ENCODE measurements around the gene HIP1R. TPM values are rescaled to one million over a fixed set of nuclear protein-coding genes. Genes with fewer than 3 reads are reported as not detected.

HIP1R gene
- total and polyA plus RNA-seq, 10 of the 15 experiments (the other 5 are each of a cell fraction or from before 2014, with no cell fraction given): 0.18 to 27.7 (median 11.7) TPM

DNA sequence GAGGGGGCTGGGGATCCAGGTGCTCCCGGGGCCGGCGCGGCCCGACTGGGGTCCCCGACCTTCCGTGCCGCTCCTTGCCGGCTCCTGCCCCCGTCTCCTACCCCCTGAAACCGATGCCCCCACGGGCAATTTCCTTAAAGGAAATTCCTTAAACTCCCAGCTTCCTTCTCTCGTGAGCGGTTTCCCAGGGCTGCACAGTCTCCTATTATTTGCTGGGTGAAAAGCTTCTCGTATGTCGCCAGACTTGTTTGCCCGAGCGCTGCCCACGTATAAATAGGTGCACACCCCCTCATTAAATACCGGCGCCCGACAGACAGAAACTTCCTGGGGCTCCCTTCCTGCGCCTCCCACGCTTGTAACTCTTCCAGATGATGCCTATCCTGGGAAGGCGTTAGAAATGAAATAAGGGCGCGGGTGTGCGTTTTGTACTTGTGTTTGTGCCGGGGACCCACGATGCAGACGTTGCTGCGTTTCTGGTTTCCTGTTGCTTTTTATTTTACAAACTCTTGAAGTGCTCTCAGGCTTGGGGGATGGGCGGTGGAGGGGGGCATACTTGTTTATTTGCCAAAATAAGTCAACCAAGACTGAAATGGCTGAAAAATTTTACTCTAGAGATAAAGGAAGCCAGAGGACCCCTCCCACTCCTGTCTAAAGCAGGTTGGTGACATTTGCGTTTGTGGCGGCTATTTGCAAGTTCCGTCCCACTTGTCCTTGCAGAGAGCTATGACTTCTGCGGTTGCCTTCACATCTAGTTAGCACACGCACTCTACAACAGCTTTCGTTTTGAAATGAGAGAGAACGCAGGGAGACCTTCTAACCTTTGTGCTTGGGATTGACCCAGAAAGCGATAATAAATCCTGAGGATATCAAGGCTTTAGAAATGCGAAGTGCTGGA, 1.0 kb downstream of the HIP1R start (continued):
- TF ChIP-seq, protein P1, sequence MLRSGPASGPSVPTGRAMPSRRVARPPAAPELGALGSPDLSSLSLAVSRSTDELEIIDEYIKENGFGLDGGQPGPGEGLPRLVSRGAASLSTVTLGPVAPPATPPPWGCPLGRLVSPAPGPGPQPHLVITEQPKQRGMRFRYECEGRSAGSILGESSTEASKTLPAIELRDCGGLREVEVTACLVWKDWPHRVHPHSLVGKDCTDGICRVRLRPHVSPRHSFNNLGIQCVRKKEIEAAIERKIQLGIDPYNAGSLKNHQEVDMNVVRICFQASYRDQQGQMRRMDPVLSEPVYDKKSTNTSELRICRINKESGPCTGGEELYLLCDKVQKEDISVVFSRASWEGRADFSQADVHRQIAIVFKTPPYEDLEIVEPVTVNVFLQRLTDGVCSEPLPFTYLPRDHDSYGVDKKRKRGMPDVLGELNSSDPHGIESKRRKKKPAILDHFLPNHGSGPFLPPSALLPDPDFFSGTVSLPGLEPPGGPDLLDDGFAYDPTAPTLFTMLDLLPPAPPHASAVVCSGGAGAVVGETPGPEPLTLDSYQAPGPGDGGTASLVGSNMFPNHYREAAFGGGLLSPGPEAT (IDR thresholded peaks at IDR 0.05; ENCODE audit: low read depth): no peak
- TF ChIP-seq, protein P2, sequence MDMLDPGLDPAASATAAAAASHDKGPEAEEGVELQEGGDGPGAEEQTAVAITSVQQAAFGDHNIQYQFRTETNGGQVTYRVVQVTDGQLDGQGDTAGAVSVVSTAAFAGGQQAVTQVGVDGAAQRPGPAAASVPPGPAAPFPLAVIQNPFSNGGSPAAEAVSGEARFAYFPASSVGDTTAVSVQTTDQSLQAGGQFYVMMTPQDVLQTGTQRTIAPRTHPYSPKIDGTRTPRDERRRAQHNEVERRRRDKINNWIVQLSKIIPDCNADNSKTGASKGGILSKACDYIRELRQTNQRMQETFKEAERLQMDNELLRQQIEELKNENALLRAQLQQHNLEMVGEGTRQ (IDR thresholded peaks at IDR 0.05; ENCODE audit: borderline replicate concordance, low read depth, low read length): no peak
- TF ChIP-seq SMC3 (IDR thresholded peaks at IDR 0.05; ENCODE audit: borderline replicate concordance, low read length) (0 out of 2 replicates have a peak, but pooled peaks have one; percentile 10), MTA2 (IDR thresholded peaks at IDR 0.05; ENCODE audit: low read depth) (0 out of 2 replicates have a peak, but pooled peaks have one; percentile 9), HDAC2 (IDR thresholded peaks at IDR 0.05) (no peak), RELA (IDR thresholded peaks at IDR 0.05; ENCODE audit: borderline replicate concordance, partially characterized antibody) (no peak), ZBED1 (IDR thresholded peaks at IDR 0.05; ENCODE audit: borderline replicate concordance) (no peak), WRNIP1 (IDR thresholded peaks at IDR 0.05; ENCODE audit: borderline replicate concordance, low read depth, low read length) (no peak), TBL1XR1 (IDR thresholded peaks at IDR 0.05; ENCODE audit: low read depth, low read length) (no peak), TCF12 (IDR thresholded peaks at IDR 0.05; ENCODE audit: low read depth, low read length) (no peak), SREBF1 (IDR thresholded peaks at IDR 0.05; ENCODE audit: low read length) (no peak), EP300 (IDR thresholded peaks at IDR 0.05; ENCODE audit: borderline replicate concordance in 1 of 2, control insufficient read depth in 1 of 2, low read depth in 2 of 2, low read length in 2 of 2) (peak in 1 of 2 experiments; percentile 8; a peak in 1 of 4 replicates), EGR1 (IDR thresholded peaks at IDR 0.05; ENCODE audit: borderline replicate concordance in 1 of 2, low read depth in 2 of 2, low read length in 2 of 2) (no peak), STAT3 (IDR thresholded peaks at IDR 0.05; ENCODE audit: low read depth, low read length) (no peak), JUND (IDR thresholded peaks at IDR 0.05; ENCODE audit: low read depth, low read length) (no peak)
- TF ChIP-seq, protein P3, sequence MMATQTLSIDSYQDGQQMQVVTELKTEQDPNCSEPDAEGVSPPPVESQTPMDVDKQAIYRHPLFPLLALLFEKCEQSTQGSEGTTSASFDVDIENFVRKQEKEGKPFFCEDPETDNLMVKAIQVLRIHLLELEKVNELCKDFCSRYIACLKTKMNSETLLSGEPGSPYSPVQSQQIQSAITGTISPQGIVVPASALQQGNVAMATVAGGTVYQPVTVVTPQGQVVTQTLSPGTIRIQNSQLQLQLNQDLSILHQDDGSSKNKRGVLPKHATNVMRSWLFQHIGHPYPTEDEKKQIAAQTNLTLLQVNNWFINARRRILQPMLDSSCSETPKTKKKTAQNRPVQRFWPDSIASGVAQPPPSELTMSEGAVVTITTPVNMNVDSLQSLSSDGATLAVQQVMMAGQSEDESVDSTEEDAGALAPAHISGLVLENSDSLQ (IDR thresholded peaks at IDR 0.05): no peak
- TF ChIP-seq, protein P4, sequence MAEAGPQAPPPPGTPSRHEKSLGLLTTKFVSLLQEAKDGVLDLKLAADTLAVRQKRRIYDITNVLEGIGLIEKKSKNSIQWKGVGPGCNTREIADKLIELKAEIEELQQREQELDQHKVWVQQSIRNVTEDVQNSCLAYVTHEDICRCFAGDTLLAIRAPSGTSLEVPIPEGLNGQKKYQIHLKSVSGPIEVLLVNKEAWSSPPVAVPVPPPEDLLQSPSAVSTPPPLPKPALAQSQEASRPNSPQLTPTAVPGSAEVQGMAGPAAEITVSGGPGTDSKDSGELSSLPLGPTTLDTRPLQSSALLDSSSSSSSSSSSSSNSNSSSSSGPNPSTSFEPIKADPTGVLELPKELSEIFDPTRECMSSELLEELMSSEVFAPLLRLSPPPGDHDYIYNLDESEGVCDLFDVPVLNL (IDR thresholded peaks at IDR 0.05; ENCODE audit: low read depth, low read length): no peak
- TF ChIP-seq, protein P5, sequence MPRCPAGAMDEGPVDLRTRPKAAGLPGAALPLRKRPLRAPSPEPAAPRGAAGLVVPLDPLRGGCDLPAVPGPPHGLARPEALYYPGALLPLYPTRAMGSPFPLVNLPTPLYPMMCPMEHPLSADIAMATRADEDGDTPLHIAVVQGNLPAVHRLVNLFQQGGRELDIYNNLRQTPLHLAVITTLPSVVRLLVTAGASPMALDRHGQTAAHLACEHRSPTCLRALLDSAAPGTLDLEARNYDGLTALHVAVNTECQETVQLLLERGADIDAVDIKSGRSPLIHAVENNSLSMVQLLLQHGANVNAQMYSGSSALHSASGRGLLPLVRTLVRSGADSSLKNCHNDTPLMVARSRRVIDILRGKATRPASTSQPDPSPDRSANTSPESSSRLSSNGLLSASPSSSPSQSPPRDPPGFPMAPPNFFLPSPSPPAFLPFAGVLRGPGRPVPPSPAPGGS (IDR thresholded peaks at IDR 0.05; ENCODE audit: borderline replicate concordance, insufficient read depth, low read depth, low read length, poor library complexity, severe bottlenecking): no peak
- TF ChIP-seq, protein P6, sequence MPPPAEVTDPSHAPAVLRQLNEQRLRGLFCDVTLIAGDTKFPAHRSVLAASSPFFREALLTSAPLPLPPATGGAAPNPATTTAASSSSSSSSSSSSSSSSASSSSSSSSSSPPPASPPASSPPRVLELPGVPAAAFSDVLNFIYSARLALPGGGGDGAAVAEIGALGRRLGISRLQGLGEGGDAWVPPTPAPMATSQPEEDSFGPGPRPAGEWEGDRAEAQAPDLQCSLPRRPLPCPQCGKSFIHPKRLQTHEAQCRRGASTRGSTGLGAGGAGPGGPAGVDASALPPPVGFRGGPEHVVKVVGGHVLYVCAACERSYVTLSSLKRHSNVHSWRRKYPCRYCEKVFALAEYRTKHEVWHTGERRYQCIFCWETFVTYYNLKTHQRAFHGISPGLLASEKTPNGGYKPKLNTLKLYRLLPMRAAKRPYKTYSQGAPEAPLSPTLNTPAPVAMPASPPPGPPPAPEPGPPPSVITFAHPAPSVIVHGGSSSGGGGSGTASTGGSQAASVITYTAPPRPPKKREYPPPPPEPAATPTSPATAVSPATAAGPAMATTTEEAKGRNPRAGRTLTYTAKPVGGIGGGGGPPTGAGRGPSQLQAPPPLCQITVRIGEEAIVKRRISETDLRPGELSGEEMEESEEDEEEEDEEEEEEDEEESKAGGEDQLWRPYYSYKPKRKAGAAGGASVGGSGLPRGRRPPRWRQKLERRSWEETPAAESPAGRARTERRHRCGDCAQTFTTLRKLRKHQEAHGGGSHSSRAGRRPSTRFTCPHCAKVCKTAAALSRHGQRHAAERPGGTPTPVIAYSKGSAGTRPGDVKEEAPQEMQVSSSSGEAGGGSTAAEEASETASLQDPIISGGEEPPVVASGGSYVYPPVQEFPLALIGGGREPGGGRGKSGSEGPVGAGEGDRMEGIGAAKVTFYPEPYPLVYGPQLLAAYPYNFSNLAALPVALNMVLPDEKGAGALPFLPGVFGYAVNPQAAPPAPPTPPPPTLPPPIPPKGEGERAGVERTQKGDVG (CRISPR knock-in tag; IDR thresholded peaks at IDR 0.05): no peak

All from GM12878 (cell line).